Hematopoietic multipotent progenitor cell treated with erythropoietin and hydrocortisone succinate and interleukin-3 and kit ligand, for 8 days (in vitro differentiated cells): Measurements from ENCODE around the gene C17orf100.

ENCODE experiments used
- DNase-seq: peaks from one replicate; pipeline ENCODE4 v3.0.0-alpha.2; 2015

The C17orf100 gene

DNA sequence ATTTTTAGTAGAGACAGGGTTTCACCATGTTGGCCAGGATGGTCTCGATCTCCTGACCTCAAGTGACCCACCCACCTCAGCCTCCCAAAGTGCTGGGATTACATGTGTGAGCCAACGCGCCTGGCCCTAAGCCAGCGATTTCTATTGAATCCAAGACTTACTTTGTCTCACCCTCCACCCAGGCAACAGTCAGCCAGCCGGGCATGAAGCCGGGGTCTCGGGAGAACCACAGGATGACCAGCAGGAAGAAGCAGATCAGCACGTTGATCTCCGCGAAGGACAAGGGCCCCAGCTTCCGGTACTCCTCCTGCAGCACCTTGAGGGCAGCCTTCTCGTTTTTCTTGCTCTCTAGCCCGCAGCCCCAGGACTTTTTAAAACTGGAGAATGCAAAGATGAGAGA is 44.0 kb downstream of the C17orf100 start:
- DNase-seq: no peak

DNA sequence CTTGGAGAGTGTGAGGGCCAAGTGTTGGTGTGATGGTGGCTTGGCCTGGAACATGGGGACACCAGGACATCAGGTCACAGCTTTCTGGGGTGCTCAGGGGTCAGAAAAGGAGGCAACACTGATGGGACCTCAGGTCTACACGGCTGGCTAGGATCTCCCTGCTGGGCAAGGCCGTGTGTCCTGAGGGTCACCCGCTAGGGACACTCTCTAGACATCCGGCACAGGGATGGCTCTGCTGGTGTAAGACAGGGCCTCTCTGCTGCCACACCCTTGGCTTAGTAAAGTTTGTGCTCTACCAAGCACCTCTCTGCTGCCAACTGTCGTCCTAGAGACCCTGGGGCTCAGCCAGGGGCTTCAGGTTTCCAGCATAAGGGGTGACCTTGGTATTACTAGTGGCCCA is 45.3 kb downstream of the C17orf100 start:
- DNase-seq: no peak

DNA sequence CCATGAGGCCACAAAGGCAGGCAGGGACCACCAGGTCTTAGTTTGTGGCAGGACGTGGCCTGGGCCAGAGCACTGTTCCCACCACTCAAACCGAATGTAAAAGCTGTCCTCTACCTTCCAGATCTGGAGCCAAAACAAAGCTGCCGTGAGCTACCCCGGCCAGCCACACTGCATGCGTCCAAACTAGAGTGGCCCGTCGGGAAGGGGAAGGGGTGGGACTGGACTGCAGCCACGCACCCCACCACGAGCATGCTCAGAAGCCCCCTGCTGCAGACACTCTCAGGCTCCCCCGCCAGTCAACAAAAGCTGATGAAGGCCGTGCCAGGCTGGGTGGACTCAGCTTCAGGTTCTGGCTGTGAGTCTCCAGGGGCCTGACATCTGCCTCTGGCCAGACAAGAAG is 46.4 kb downstream of the C17orf100 start:
- DNase-seq: no peak

DNA sequence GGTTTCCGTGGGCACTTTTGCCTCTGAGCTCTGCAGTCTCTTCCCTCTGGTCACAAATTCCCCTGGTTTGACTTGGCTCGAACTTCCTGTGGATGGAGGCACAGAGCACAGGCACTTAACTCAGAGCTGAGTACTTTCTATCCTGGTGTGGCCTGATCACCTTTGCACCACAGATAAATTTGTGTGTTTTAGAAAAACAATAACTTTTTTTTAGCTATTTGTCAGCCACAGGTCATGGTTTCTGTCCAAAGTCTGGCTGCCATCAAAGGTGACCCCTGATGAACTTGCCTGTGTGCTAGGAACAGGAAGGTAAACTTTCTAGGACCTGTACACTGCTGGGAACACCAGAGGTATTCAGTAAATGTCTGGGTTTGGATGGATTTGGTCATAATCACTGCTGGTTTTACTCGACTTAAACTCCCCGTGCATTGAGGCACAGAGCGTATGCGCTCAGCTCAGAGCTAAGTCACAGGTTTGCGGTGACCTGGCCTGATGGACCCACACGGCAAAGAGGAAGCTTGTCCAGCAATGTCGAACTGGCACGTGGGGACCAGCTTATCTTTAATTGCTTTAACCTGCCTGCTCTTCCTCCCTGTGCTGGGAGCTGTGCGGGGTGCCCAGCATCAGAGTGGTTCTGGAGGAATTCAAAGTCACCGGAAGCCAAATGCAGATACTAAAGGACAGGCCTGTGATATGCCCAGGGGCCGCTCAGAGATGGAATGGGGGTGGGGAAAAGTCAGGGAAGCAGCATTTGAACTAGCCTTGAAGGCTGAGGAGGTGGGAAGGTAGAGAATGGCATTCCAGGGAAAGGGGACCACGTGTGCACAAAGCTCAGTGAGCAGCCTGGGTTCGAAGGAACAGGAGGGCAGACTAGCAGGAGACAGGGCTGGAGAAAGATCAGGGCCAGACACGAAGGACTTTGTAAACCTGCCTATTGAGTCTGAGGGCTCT is 48.7 kb downstream of the C17orf100 start:
- no peak for DNase-seq

DNA sequence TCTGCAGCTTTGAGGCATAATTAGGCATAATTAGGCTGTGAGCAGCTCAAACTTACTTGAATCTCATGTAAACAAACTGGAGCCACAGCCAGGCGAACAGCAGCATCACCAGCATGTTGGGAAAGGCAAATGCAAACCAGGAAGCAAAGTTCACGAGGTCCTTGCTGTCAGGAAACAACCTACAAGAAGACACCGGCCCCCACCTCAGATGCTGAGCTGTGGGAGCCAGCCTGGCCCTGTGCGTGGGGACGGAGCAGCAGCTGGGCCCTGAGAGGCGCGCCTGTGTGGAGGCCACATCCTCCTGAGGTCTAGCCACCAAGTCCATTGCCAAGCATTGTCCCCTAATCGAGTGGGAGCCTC is 49.4 kb downstream of the C17orf100 start:
- no peak for DNase-seq

DNA sequence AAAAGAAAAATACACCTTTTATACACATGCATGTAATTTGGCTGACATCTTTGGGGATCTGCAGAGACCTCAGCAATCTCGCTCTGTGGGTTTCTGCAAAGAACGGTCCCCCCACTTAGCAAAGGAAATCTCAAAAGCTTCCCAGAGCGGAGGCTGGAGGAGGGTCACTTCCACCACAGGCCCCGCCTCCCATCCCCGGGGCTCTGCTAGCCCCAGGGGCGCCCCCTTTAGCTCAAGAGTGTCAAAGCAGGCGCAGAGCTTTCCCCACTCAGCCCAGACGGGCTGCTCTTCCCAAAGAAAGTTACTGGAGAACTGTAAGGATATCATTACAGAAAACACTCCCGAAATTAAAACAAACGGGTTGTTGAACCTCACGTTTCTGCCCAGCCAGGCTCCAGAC is 50.2 kb downstream of the C17orf100 start:
- peak; percentile 46 for DNase-seq

DNA sequence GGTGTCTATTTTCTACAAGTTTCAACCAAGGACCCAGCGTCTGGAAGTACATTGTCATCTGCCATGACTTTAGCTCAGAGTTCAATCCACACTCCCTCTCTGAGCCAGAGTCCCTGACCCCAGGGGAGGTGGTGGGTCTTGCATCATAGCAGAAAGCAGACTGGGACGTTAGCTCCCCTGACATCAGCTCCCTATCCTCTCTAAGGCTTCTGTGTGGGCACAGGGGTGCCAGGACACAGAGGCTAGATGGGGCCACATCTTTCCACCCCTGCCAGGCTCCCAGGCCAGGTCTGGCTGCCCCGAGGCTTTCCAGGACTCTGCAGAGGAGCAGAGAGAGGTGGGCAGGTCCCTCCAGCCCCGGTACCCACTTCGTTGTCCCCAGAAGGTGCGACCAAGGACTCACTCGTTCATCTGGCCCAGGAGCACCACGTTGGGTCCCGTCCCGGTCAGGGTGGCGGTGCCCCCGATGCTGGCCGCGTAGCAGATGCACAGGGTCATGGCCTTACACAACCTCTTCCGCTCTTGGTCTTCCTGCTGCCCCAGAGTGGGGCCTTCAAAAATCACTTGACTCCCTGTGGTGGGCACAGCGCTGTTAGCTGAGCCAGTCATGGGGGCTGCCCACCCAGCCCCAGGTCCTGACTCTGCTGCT is 51.1 kb downstream of the C17orf100 start:
- DNase-seq: no peak
